PC-9 (cell line): ENCODE results near the gene ADPGK. TPM values are rescaled to one million over a fixed set of nuclear protein-coding genes. Genes with fewer than 3 reads are reported as not detected.

Source experiments
- BruUV-seq: library from RNA; stranded (reverse); fragments of 400-500 nt; replicated peaks from 2 replicates; lab custom pipeline; 2021; lab: Mats Ljungman, UMichigan
- CTCF ChIA-PET: fragments of 300-600 bp; sonication (Branson Sonifier 250); formaldehyde crosslinking; loops from one replicate; lab custom pipeline; 2022; ENCODE audit warnings: antibody characterized with exemption; lab: Charles Lee
- POLR2A ChIA-PET: fragments of 300-600 bp; sonication (Branson Sonifier 250); formaldehyde crosslinking; loops from one replicate; lab custom pipeline; 2022; ENCODE audit warnings: antibody characterized with exemption; ENCODE audit not compliant: unreplicated experiment; lab: Charles Lee
- DNase-seq, 2 experiments: peaks; one replicate each; pipeline versions ENCODE4 v3.0.0 to v3.0.0-alpha.2; 2015 to 2022; ENCODE audit warnings: mixed read lengths in 1 of 2
- H2AFZ ChIP-seq: fragments of 200-600 bp; sonication (generic); 2 replicates; pipeline ENCODE4 v1.8.1; 2017; ENCODE audit warnings: antibody characterized with exemption
- H3F3A ChIP-seq: fragments of 200-600 bp; sonication (generic); 2 replicates; pipeline ENCODE4 v1.8.1; 2017; ENCODE audit warnings: antibody characterized with exemption, mild to moderate bottlenecking, low read depth; ENCODE audit not compliant: insufficient read depth
- H3K27ac ChIP-seq: fragments of 200-600 bp; sonication (generic); 2 replicates; pipeline ENCODE4 v1.6.1; 2016; ENCODE audit warnings: mixed run types
- H3K27me3 ChIP-seq: fragments of 200-600 bp; sonication (generic); 2 replicates; pipeline ENCODE4 v1.6.1; 2016; ENCODE audit warnings: low read depth, mixed run types; ENCODE audit not compliant: insufficient read depth
- H3K36me3 ChIP-seq: fragments of 200-600 bp; sonication (generic); 2 replicates; pipeline ENCODE4 v1.6.1; 2016; ENCODE audit warnings: low read depth, mixed run types
- H3K4me1 ChIP-seq: fragments of 200-600 bp; sonication (generic); replicated peaks from 2 replicates; pipeline ENCODE4 v1.6.1; 2016; ENCODE audit warnings: mixed run types; ENCODE audit not compliant: insufficient read depth
- H3K4me2 ChIP-seq: fragments of 200-600 bp; sonication (generic); 2 replicates; pipeline ENCODE4 v1.6.1; 2017; ENCODE audit warnings: mixed run types
- H3K4me3 ChIP-seq: fragments of 200-600 bp; sonication (generic); 2 replicates; pipeline ENCODE4 v1.6.1; 2016; ENCODE audit warnings: mixed run types
- H3K79me2 ChIP-seq: fragments of 200-600 bp; sonication (generic); 2 replicates; pipeline ENCODE4 v1.6.1; 2017; ENCODE audit warnings: low read depth, mixed run types
- H3K9me2 ChIP-seq: fragments of 200-600 bp; sonication (generic); 2 replicates; pipeline ENCODE4 v1.8.1; 2017; ENCODE audit warnings: mild to moderate bottlenecking; ENCODE audit not compliant: insufficient read depth
- H3K9me3 ChIP-seq: fragments of 200-600 bp; sonication (generic); 2 replicates; pipeline ENCODE4 v1.8.1; 2016; ENCODE audit warnings: low read depth; ENCODE audit not compliant: insufficient read depth
- H4K20me1 ChIP-seq: fragments of 200-600 bp; sonication (generic); 2 replicates; pipeline ENCODE4 v1.8.1; 2017; ENCODE audit not compliant: insufficient read depth
- EZH2 ChIP-seq: fragments of 200-600 bp; sonication (generic); IDR thresholded peaks from 2 replicates; pipeline ENCODE4 v1.8.0; 2017; ENCODE audit warnings: antibody characterized with exemption, low read depth
- intact Hi-C: fragments of 100-400 bp; cut with micrococcal nuclease; formaldehyde crosslinking; loops from one replicate; pipeline ENCODE4 v1.10.0; 2022; ENCODE audit not compliant: unreplicated experiment
- total RNA-seq: library from RNA; stranded (reverse); gene quantifications from 2 replicates; pipeline ENCODE4 v1.2.3, GENCODE V29; 2021
- TF ChIP-seq, protein P1 (sequence below): fragments of 200-600 bp; sonication (generic); conservative IDR thresholded peaks from 2 replicates; pipeline ENCODE4 v1.6.1; 2017; ENCODE audit warnings: mixed run types, antibody characterized with exemption, mild to moderate bottlenecking, moderate library complexity

ADPGK gene
- total RNA-seq, 1 experiment from 2014 or later = 40.3 TPM

DNA sequence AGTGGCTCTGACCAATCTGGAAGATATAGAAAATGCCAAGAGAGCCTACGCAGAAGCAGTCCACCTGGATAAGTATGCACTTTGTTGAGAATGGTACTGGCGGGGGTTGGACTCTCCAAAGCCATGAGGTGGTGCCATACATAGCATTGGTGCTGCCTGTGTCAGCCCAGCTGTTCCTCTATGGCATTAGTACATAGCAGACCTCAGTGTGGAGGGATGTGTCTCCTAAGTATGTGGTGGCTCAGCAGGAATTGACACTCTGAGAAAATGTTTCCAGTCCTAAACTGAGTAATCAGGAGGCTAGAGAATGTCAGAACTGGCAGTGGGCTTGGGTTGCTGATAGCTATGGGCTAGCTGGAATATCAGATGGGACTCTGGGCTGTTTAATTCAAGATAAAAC lies 48.4 kb downstream of the ADPGK start:
- intact Hi-C loops = no loop called here
- BruUV-seq = no TSS peak
- no peak for DNase-seq
- Histone ChIP-seq H3K79me2 (no peaks in the 10 kb centered on the region), H3K4me1 (no peaks in the 10 kb centered on the region), H3K27me3 (no peaks in the 10 kb centered on the region), H4K20me1 (no peaks in the 10 kb centered on the region), H3K9me3 (no peaks in the 10 kb centered on the region), H3K4me2 (no peak overlapping the region), H3K9me2 (no peaks in the 10 kb centered on the region), H2AFZ (no peak overlapping the region), H3F3A (no peaks in the 10 kb centered on the region), H3K36me3 (no peaks in the 10 kb centered on the region; the same call in 1 of the 2 replicates), H3K27ac (no peak overlapping the region), H3K4me3 (no peak overlapping the region)
- POLR2A ChIA-PET = no interaction called here
- CTCF ChIA-PET = interaction anchor here (1.1 kb wide), 1 partner anchor 13 kb away, joined by 3 read pairs; no protein-coding TSS in a partner anchor
- TF ChIP-seq EZH2 = no peak
- TF ChIP-seq, protein P1, sequence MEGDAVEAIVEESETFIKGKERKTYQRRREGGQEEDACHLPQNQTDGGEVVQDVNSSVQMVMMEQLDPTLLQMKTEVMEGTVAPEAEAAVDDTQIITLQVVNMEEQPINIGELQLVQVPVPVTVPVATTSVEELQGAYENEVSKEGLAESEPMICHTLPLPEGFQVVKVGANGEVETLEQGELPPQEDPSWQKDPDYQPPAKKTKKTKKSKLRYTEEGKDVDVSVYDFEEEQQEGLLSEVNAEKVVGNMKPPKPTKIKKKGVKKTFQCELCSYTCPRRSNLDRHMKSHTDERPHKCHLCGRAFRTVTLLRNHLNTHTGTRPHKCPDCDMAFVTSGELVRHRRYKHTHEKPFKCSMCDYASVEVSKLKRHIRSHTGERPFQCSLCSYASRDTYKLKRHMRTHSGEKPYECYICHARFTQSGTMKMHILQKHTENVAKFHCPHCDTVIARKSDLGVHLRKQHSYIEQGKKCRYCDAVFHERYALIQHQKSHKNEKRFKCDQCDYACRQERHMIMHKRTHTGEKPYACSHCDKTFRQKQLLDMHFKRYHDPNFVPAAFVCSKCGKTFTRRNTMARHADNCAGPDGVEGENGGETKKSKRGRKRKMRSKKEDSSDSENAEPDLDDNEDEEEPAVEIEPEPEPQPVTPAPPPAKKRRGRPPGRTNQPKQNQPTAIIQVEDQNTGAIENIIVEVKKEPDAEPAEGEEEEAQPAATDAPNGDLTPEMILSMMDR = no peak

GRCh38 chr15:72733941-72734738 lies 49.4 kb downstream of the ADPGK start:
- Histone ChIP-seq H3K27ac (no peak overlapping the region), H3F3A (no peaks in the 10 kb centered on the region), H3K4me3 (no peak overlapping the region), H3K27me3 (no peaks in the 10 kb centered on the region), H3K79me2 (no peaks in the 10 kb centered on the region), H3K4me1 (no peaks in the 10 kb centered on the region), H4K20me1 (no peaks in the 10 kb centered on the region), H3K36me3 (no peaks in the 10 kb centered on the region; the same call in 1 of the 2 replicates), H3K9me2 (no peaks in the 10 kb centered on the region), H3K9me3 (no peaks in the 10 kb centered on the region), H3K4me2 (no peak overlapping the region), H2AFZ (no peak overlapping the region)
- ChIA-PET POLR2A (no interaction called here), CTCF (no interaction called here)
- intact Hi-C loops = no loop called here
- no TSS peak for BruUV-seq
- no peak for DNase-seq
- no peak for TF ChIP-seq EZH2
- TF ChIP-seq, protein P1 = no peak

DNA sequence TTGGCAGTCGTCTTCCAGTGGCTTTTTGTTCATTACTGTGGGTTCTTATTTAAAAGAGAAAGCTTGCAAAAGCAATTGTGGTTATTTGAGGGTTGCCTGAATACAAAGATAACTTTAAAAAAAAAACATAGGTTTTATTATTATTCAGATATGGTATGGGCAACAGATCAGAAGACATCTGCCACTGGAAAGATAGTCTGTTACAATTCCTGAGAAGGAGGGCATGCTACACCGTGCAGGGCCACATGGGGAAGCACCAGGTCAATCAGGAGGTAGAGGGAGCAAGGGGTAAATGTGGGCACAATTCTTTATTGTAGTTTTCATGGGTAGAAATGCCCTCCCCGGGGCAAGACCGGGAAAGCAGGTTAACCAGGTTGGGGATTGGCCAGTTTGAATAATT lies 51.0 kb downstream of the ADPGK start:
- ChIA-PET CTCF (no interaction called here), POLR2A (no interaction called here)
- Histone ChIP-seq H3K36me3 (no peaks in the 10 kb centered on the region; the same call in 1 of the 2 replicates), H4K20me1 (no peaks in the 10 kb centered on the region), H3K4me1 (no peaks in the 10 kb centered on the region), H3K27ac (no peak overlapping the region), H3F3A (no peaks in the 10 kb centered on the region), H3K9me3 (no peaks in the 10 kb centered on the region), H3K27me3 (no peaks in the 10 kb centered on the region), H3K79me2 (no peaks in the 10 kb centered on the region), H2AFZ (no peak overlapping the region), H3K4me3 (no peak overlapping the region), H3K4me2 (no peak overlapping the region), H3K9me2 (no peaks in the 10 kb centered on the region)
- no peak for DNase-seq
- no TSS peak for BruUV-seq
- no peak for TF ChIP-seq EZH2
- TF ChIP-seq, protein P1 = no peak
- intact Hi-C loops = no loop called here
